ACHN (cell line): ENCODE results near the gene BCAS3.
"Not testable (repeated sequence)": the region's sequence is repeated elsewhere in the genome, so short reads cannot be mapped to it uniquely, and the experiment has no call there.

ENCODE experiments used
- DNase-seq: peaks from one replicate; pipeline ENCODE4 v3.0.0-alpha.2; 2015
- in situ Hi-C: cut with HindIII; loops from 2 replicates; pipeline ENCODE4 v1.10.0; 2017; ENCODE audit warnings: low sequenced_read_pairs, low pct_ligation_motif_present, low pct_unique_long_range_greater_than_20kb

BCAS3 gene

DNA sequence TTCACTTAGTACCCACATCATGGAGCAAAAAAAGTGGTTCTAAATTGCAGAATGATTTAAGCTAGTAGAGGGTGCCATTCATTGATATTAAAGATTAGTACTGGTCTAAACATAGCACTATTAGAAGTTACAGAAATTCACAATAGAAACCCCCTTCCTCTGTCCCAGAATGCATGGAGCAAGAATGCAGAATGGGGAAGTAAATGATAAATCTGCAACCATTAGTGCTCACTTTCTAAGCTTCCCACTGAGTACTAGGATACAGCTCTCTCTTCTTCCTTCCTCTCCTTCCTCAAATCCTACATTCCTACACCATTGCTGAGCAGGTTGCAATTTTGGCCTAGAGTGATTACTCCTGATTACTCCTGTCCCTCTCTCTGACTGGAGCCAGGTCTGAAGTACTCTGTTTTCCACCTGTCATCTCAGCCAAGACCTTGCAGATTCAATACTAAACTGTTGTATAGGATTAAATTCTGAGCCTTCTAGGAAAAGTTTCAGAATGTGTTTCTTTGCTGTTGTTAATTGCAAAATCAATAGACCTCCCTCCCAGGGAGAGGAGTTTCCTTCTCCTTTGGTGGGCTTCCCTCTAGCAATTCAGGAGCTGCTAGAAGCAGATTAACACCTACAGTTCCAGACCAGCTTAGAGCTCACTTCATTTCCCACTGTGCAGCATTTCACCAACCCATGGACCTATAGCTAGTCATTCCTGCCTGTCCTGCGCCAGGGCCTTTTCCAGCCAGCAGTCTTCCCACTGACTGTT lies 556.5 kb downstream of the BCAS3 start:
- DNase-seq = no peak
- in situ Hi-C loops = no loop called here

DNA sequence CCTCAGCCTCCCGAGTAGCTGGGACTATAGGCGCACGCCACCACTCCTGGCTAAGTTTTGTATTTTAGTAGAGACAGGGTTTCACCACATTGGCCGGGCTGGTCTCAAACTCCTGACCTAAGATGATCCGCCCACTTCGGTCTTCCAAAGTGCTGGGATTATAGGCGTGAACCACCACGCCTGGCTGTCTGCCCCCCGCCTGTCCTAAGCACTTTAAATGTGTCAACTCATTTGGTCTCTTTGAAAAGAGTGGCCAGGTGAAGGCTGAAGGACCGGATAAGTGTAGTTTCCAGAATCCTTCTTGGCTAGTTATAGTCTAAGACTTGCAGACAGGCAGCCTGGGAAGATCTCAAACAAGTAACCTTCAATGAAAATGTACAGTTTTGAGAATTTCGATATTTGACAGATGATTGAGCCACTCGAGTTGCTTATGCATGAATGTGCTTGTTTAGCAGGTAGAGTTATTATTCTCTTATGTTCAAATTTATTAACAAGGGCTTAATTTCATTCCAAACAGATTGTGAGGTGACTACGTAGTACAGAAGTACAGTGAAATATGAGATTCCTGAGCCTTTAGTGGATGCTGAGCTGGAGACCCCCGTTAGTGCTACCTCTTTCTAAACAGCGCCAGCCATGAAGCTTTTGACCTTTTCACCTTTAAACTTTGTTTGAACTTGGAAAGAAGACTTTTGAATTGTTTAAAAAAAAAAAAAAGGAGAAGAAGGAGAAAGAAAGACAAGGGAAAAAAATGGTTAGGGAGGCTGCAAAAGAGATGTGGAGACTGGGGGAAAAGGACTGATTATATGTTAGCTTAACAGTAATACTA lies 557.6 kb downstream of the BCAS3 start:
- DNase-seq = no peak
- in situ Hi-C loops = no loop called here

DNA sequence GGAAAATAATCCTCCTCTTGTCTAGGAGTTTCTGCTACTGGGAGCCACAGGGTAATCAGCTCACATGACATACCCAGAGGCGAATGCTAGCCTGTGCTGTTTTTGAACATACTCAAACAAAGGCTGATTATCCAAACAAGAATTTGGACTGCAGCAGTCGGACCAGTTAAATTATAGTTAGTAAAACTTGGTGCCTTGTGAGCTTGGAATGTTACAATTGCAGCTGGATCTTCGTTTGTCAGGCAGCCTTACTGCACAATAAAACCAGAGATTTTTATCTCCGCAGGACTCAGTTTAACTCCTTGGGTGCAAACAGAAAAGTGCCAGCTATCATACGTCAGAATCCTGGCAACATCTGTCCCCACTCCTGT lies 558.2 kb downstream of the BCAS3 start:
- DNase-seq = no peak

DNA sequence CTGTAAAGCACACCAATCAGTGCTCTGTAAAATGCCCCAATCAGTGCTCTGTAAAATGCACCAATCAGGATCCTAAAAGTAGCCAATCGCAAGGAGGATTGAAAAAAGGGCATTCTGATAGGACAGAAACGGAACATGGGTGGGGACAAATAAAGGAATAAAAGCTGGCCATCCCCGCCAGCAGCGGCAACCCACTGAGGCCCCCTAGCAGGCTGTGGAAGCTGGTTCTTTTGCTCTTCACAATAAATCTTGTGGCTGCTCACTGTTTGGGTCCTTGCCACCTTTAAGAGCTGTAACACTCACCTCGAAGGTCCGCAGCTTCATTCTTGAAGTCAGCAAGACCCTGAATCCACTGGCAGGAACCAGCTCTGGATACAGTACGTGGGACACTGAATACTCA lies 559.6 kb downstream of the BCAS3 start:
- in situ Hi-C loops = no loop called here
- no peak for DNase-seq

More for the DNA sequence above, 558.2 kb downstream of the BCAS3 start:
- in situ Hi-C loops = no loop called here

DNA sequence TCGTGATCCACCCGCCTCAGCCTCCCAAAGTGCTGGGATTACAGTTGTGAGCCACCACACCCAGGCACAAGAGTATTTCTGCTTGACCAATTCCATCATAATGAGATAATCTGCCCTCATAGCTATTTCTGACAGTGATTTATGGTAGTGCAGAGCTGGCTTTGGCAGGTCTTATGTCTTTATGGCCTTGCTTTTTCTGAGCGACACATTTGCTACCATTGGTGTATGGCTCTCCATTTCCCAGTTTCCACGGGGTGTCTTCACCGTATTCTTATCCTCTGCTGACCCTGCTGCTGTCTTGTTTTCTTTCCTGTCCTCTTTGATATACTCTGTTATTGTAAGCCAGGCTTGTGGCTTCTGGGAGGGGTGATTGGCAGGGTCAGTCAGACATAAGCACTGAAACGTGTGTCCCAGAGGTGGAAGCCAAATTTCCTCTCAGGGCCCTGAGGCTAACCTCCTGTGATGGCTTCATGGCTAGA lies 560.8 kb downstream of the BCAS3 start:
- in situ Hi-C loops = no loop called here
- DNase-seq = no peak

DNA sequence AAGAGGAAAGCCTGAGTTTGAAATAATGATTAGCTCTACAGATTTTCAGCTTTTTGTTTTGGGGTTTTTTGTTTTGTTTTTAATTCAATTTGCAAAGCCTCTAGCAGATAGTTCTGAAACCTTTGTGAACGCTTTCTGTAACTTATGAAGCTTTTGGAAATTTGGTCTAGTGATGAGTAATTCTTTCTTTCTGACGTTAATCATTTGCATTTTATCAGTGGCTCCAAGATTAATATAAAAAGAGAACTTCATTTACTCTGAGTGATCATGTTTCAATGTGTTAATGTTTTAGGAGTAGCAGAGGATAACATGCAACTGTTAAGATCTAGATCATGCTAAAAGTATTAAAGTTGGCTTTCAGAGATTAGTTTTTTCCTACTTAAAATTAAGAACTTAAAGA lies 561.7 kb downstream of the BCAS3 start:
- DNase-seq = no peak
- in situ Hi-C loops = no loop called here

DNA sequence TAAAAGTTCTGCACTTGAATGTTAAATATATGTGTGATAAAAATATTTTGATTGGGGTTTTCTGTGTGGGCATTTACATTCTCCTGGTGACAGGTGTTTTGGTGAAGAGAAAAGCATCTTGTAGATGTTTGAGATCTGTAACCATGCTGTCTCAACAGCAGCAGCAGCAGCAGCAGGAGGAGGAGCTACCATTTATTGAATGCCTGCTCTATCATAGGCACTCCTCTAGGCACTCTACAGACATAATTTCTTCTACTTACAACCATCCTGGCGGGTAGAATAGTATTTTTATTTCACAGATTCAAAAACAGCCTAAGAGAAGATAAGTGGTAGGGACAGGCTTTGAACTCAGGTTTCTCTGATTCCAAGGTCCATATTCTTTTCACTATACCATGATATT lies 562.3 kb downstream of the BCAS3 start:
- in situ Hi-C loops = no loop called here
- DNase-seq = no peak

DNA sequence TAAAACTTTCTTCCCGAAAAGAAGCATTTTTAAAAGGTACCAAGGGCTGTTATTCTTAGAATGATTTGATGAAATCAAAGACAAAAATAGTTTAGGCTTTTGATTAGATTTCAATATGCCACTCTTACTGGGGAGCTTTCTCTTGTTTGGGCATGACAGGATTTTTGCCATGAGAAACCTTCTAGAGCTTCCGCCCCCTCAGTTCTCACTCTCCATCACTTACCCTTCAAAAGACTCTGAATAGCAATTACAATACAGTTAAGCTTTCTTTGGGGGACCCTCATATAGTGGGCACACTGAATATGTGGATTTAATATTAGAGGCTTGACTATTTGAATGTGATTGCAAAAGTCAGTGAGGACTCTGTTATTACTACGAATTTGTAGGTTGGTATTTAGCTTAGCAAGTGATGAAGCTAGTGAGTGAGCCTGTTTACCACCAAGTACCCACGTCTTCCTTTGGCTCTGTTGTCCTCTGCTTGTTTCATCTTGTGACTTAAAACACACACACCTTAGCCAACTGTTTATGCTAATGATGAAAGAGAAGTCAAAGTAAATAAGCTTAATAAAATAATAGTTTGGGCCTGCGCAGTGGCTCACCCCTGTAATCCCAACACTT lies 563.3 kb downstream of the BCAS3 start:
- in situ Hi-C loops = no loop called here
- no peak for DNase-seq

DNA sequence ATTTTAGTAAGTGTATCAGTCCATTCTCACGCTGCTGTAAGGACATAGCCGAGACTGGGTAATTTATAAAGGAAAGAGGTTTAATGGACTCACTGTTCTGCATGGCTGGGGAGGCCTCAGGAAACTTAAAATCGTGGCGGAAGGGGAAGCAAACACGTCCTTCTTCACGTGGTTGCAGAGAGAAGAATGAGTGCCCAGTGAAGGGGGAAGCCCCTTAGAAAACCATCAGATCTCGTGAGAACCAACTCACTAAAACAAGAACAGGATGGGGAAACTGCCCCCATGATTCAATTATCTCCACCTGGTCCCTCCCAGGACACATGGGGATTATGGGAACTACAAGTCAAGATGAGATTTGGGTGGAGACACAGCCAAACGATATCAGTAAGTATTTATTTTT lies 567.3 kb downstream of the BCAS3 start:
- DNase-seq, in situ Hi-C loops: not testable (repeated sequence)

DNA sequence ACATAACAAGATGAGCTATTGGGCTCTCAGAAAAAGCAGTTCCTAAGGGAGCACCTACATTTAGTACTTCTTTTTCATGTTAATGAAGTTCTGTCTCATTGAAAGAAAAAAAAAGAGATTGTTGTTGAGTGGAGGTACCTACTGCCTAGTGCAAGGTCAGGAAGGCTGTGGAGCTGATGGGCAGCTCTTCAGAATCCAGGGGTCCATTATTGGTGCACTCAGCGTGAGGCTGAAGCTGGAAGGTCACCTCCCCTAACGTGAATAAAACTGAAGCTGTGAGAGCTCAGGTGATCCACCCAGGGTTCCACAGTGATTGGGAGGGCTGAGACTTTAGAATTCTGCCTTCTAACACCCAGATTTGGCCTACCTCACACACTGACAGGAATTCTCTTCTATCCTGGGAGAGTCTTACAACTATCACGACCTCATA lies 568.1 kb downstream of the BCAS3 start:
- DNase-seq = no peak
- in situ Hi-C loops = no loop called here

DNA sequence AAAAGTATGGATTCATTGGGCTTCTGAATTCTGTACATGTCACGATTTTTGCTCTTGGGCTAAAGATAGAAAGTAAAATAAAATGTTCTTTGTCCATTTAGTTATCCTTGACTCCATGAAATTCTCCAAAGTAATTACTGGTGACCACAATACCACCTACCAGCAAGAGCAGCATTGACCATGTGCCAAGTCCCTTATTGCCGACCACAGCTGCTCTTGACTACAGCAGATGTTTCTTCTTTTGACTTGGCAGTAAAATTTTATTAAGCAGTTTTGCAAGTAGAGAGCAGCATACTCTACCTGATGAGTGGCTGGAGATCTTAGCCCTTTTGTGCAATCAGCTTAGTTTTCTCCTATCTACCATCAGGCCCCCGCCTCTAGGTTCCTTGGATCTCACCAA lies 569.8 kb downstream of the BCAS3 start:
- DNase-seq = no peak
- in situ Hi-C loops = no loop called here

DNA sequence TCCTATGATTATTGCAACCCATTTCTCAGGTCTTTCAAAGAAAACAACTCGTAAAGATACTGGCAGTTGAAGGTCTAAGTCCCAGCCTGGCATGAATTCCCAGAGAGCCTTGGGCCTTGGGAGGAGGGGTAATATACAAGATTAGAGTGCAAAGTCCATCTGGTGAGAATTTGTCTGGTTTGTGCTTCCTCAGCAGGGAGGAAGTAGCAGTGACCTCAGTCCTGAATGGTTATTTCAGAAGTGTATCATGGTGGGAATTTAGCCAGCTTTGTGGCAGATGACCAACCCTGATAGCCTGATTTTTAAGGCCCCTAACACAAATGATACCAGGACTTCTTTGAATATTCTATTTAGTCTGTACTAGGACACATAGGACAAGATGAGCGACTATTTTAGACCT lies 570.7 kb downstream of the BCAS3 start:
- no peak for DNase-seq
- in situ Hi-C loops = no loop called here

DNA sequence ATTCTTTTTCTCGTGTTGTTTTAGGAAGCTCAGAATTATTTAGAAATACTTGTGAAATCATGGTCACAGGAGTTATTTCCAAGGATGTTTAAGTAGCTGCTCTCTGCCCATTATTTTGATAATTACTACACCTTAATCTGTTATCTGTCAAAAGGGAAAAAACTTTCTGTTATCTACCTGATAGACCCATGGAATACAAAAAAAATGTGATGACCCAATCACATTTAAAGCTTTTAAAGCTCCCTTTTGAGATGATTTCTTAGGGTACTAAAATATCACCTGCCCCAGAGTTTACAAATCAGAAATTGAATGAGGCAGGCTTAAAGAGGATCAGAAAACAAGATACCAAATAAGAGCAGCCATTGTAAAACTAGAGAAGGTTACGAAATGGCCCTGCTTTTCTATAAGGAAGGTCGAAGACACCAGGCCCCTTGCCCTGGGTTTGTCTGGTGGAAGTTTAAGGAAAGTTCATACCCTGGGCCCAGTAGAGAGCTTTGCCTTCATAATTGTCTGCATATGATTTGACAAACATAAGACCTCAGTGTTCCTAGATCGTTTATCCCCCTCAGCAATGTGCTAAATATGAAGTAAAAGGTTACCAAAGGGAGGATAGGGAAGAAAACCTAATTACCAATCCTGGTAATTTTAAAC lies 572.1 kb downstream of the BCAS3 start:
- in situ Hi-C loops = no loop called here

DNA sequence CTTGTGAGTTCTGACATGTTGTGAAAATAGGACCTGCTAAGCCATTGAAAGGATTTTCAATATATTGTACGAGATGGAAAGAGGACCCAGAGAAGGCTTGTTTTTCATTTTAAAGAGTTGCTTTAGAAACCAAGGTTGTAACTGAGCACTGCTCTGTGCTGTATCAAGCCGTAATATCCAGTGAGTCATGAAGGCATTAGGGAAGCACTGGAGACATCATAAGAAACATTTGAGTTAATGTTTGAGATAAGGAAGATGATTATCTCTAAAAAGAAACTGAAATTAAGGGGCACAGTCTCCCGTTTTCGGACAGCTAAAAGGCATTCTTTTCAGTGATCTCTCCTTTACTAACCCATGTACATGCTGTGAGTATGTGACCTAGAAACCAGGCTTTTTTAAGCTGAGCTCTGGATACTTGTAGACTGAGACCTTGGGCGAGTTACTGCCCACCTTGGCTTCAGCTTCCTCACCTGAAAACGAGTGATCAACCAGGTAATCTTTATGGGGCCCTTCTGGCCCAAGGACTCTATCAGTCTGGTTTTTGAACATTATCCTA lies 572.8 kb downstream of the BCAS3 start:
- in situ Hi-C loops = no loop called here
- DNase-seq = peak; percentile 44

More for the DNA sequence above, 572.1 kb downstream of the BCAS3 start:
- no peak for DNase-seq

DNA sequence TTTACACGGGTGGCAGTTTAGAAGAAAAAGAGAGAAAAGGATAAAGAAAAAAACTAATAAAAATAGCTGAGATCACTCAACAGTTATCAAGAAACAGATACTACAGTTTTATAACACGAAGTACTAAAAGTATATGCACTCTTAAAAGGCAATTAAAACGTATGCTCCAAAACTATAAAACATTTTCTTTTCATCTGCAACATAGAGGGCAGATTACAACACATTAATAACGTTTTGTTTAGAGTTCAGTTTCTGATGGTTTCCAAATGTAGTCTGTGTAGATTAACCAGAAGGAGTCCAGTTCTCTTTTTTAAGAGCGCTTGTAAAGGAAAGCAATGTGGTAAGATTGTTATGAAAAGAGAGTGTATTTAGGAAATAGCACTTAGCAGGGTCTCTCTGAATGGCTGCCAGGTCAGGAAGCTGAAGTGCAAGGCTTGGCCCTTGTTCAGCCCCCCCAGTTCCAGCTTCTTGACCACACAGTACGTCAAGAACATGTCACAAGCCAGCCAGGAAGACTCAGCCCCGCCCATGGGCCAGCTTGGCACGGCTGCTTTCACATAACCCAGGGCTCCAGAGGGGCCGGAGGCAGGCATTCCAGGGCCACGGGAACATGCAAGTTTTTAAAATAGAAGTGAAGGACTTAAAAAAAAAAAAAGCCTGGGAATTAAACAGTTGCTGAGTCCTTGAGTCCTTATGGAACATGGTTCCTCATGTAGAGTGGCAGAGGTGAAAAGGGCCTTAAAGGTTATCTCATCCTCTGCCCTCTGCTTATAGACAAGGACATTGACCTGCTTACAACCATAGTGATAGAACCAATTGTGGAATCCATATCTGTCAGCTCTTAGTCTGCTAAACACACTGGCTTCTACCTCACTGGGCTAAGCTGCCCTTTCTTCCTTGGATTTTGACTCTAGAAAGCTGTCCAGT lies 574.6 kb downstream of the BCAS3 start:
- DNase-seq = no peak
- in situ Hi-C loops = no loop called here

DNA sequence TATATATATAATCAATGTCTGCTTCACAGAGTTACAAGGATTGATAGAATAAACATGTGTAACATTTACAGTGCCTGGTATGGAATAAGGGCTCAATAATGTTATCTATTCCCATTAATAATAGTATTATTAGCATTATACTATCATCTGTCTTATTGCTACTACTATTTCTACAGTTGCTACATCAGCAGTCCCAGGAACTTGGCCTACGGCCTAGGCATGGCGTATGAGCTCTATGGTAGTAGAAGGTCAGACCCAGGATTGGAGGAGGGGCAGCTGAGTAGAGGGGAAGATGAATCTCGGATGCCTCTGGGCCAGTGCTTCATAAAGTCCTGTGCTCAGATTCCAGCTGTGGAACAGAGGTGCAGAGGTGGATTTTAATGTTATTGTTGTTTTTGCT lies 575.7 kb downstream of the BCAS3 start:
- in situ Hi-C loops = no loop called here
- DNase-seq = no peak

DNA sequence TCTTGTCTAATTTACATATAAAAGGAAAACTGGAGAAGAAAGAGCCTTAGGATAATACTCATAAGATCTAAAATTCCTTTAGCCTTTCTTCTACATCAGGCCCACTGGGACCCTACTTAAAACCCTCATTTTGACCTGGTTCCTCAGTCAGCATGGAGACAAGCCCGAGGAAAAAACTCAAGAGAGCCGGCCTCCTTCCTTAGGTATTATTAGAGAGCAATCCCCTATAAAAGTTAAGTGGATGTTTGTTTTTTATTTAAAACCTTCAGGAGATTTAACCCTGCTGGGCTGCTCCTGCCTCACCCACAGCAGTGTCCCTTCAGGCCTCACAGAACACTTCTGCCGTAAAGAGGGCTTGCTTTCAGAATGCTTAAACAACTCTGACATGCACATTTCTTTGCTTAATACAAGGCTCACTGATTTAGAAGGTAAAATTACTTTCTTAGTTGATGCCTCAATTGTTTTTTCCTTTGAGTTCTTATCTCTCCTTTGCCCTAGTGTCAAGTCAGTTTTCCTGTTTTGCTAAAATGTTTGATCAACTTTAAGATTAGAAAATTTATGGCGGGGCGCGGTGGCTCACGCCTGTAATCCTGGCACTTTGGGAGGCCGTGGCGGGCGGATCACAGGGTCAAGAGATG lies 576.4 kb downstream of the BCAS3 start:
- no peak for DNase-seq
- in situ Hi-C loops = no loop called here
